ENCODE results near the gene PRKCE. TPM values are rescaled to one million over a fixed set of nuclear protein-coding genes. Genes with fewer than 3 reads are reported as not detected.

Gene PRKCE
- total RNA-seq, 1 donor, result 12.5 TPM

DNA sequence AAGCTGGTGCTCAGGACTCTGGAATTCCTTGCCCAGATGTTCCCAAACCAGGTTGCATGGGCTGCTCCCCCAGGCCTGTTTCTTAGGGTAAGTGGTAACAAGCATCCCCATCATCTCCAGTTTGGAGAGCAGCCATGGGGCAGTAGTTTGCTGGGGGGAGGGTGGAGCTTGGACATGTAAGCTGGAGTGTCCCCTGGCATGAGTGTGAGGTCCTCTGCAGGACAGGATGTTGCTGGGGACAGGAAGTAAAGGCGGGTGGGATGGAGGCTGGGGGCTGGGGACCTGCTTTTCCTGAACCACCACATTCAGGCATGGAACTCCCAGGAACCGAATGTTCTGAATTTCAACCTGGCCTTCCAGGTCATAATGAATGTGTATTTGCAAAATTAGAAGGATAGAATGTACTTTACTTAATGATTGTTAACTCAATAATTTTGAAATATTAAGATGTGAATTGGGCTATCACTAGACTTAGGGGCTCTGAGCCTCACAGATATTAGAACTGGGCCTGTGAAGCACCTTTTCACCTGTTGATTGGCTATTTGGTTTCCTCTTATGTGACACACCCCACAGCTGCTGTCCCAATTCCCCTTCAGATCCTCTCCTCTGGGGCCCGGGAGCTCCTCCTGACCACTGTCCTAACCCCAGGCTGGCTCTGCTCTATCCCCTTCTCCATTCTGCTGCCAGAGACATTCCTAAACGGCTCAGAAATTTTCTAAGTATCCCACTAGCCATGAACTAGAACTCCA is 579.4 kb downstream of the PRKCE start:
- TF ChIP-seq, protein P1, sequence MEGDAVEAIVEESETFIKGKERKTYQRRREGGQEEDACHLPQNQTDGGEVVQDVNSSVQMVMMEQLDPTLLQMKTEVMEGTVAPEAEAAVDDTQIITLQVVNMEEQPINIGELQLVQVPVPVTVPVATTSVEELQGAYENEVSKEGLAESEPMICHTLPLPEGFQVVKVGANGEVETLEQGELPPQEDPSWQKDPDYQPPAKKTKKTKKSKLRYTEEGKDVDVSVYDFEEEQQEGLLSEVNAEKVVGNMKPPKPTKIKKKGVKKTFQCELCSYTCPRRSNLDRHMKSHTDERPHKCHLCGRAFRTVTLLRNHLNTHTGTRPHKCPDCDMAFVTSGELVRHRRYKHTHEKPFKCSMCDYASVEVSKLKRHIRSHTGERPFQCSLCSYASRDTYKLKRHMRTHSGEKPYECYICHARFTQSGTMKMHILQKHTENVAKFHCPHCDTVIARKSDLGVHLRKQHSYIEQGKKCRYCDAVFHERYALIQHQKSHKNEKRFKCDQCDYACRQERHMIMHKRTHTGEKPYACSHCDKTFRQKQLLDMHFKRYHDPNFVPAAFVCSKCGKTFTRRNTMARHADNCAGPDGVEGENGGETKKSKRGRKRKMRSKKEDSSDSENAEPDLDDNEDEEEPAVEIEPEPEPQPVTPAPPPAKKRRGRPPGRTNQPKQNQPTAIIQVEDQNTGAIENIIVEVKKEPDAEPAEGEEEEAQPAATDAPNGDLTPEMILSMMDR (IDR thresholded peaks at IDR 0.05; ENCODE audit: insufficient read depth, low read length), result no peak
- H3K4me3 ChIP-seq (ENCODE audit: low read depth, low read length), result no peak overlapping the region
- DNase-seq (ENCODE audit: low read depth), result no peak

DNA sequence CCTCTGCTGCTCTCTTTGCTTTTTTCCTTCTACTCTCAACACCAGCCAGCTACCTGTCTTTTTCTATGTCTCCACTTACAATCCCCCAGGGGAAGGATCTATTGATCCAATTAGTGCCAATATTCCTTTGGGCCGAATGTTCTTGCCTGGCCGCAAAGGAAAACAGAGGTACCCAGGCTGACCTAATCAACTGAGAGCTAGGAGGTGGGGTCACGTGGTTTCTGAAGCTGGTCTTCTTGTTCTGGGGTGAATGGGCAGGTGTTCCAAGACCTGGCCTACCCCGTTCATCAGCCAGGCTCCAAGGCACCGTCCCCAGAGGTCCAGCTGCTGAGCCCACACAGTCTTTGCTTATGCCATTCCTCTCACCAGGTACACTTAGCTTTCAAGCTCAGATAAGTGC is 580.2 kb downstream of the PRKCE start:
- no peak for DNase-seq (ENCODE audit: low read depth)
- TF ChIP-seq, protein P1 (IDR thresholded peaks at IDR 0.05; ENCODE audit: insufficient read depth, low read length), result no peak
- H3K4me3 ChIP-seq (ENCODE audit: low read depth, low read length), result no peak overlapping the region

DNA sequence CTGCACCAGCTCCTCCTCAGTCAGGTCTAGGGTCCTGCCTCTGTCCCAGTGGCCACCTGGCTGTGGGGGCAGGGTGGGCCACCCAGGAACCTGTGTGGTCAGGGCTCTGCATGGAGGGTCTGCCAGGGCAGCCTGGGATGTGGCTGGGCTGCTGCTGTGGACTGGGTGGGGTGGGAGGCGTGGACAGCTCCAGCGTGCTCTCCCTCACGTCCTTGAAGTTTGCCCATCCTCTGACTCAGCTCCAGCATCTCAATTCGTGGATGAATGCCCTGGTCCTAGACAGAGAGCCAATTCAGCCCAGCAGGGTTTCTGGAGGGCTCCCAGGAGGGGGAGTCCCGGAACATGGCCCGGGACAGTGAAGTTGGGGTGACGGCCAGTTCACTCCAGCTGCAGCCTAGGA is 581.4 kb downstream of the PRKCE start:
- peak; percentile 21 for DNase-seq (ENCODE audit: low read depth)
- no peak overlapping the region for H3K4me3 ChIP-seq (ENCODE audit: low read depth, low read length)
- TF ChIP-seq, protein P1 (IDR thresholded peaks at IDR 0.05; ENCODE audit: insufficient read depth, low read length), result no peak

DNA sequence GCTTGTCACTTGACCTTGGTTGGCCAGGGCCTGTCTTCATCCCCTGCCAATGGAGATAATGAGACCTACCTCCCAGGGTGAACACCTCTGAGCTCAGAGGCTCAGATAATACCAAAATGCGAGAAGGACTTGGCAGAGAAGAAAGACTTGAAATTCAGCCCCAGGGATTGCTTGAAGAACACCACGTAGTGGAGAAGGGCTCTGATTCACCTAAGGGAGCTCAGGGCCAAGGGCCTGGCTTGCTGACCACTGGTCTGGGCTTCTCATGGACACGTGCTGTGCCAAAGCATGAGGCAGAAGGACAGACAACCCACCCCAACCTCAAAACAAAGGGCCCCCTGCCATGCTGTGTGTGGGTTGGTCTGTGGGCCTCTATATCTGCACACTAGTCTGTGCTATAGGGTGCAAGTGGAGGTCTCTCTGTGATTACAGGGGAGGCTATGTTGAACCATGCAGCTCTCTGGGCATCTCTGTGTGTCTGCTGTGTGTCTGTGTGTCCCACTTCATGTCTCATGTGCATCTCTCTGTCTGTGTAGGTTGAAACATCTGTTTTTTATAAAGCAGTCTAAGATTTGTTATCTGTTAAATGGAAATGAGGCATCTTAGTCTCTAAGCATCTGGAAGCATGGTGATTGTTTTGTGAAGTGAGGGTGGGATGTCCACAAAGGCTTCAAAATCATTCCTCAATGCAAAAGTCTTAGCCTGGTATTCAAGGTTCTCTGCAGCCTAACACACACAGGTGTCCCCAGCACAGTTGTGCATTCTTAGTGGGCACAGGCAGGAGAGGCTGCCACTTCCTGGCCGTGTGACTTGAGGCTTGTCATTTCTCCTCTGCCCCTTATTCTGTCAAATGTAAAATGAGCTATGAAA is 584.8 kb downstream of the PRKCE start:
- TF ChIP-seq, protein P1 (IDR thresholded peaks at IDR 0.05; ENCODE audit: insufficient read depth, low read length), result no peak
- H3K4me3 ChIP-seq (ENCODE audit: low read depth, low read length), result no peak overlapping the region
- peak; percentile 29 for DNase-seq (ENCODE audit: low read depth)

DNA sequence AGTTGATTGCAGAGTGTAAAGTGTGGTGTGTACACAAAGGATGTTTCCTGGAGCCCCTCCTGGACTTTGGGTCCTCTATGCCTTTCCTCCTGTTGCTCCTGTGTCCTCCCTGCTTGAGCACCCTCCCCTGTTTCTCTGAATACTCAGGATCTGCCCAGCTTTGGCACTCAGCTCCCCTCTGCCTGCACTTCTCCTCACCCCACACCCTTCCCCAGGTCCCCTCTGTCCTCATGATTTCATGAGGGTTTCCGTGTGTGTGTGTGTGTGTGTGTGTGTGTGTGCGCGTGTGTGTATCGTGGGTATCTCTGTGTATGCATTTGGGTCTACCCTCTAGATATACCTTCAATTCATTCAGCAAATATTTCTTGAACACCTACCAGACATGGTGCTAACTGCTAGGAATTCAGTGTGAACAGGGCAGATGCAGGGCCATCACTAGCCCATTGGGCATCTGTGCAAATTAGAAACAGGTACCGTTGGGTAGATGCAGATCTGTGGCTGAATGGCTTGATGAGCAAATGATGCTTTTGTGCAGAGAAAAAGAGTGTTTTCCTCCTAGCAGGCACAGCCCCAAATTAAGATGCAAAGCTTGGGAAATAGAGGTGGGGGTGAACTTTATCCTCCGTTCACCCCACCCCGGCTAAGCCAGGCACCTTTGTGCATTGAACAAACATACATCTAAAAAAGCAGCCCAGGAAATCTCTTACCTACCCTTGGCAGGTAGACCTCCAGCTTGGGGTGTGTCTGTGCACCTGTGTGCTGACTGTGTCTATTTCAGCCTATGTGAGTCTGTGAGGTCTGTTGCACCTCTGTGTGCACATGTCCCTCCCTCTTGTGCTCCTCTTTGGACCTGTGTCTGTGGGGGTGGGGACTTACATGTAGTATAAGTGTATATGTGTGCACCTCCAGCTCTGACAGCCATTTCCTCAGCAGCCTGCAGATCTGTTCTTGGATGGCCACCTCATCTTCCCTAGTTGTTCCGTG is 585.7 kb downstream of the PRKCE start:
- TF ChIP-seq, protein P1 (IDR thresholded peaks at IDR 0.05; ENCODE audit: insufficient read depth, low read length), result no peak
- no peak overlapping the region for H3K4me3 ChIP-seq (ENCODE audit: low read depth, low read length)
- no peak for DNase-seq (ENCODE audit: low read depth)

Other genes with a start within 250 kb of the PRKCE start
- 15.7 and 22.4 TPM in 2 replicates for gene SRBD1, start 40.4 kb upstream of the PRKCE start, total RNA-seq (ENCODE audit: low replicate concordance)

All from fibroblast of the aortic adventitia (primary cell).